ENCODE measurements around the gene NFX1.

DNA sequence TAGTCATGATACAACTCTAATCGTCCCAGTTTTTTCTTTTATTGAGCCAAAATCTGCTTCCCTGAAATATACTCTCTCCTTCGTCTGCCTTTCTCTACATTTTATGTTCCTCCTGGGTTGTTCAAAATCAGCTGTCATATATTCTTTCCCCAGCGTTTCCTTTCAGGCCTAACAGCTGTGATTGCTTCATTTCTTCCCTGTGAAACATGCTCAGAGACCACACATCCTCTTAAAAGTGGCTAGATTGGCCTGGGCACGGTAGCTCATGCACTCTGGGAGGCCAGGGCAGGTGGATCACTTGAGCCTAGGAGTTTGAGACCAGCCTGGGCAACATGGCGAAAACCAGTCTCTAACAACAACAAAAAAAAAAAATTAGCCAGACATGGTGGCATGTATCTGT is 25.1 kb downstream of the NFX1 start:
- TF ChIP-seq, protein P1, sequence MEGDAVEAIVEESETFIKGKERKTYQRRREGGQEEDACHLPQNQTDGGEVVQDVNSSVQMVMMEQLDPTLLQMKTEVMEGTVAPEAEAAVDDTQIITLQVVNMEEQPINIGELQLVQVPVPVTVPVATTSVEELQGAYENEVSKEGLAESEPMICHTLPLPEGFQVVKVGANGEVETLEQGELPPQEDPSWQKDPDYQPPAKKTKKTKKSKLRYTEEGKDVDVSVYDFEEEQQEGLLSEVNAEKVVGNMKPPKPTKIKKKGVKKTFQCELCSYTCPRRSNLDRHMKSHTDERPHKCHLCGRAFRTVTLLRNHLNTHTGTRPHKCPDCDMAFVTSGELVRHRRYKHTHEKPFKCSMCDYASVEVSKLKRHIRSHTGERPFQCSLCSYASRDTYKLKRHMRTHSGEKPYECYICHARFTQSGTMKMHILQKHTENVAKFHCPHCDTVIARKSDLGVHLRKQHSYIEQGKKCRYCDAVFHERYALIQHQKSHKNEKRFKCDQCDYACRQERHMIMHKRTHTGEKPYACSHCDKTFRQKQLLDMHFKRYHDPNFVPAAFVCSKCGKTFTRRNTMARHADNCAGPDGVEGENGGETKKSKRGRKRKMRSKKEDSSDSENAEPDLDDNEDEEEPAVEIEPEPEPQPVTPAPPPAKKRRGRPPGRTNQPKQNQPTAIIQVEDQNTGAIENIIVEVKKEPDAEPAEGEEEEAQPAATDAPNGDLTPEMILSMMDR (tag by site-specific recombination; IDR thresholded peaks at IDR 0.05): no peak
- no peak for TF ChIP-seq ZNF114 (tag by site-specific recombination; IDR thresholded peaks at IDR 0.05)
- TF ChIP-seq, protein P2, sequence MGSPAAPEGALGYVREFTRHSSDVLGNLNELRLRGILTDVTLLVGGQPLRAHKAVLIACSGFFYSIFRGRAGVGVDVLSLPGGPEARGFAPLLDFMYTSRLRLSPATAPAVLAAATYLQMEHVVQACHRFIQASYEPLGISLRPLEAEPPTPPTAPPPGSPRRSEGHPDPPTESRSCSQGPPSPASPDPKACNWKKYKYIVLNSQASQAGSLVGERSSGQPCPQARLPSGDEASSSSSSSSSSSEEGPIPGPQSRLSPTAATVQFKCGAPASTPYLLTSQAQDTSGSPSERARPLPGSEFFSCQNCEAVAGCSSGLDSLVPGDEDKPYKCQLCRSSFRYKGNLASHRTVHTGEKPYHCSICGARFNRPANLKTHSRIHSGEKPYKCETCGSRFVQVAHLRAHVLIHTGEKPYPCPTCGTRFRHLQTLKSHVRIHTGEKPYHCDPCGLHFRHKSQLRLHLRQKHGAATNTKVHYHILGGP (tag by site-specific recombination; IDR thresholded peaks at IDR 0.05): no peak
- no peak for TF ChIP-seq ZNF221 (tag by site-specific recombination; IDR thresholded peaks at IDR 0.05; ENCODE audit: borderline replicate concordance)
- TF ChIP-seq ZNF24 (tag by site-specific recombination; IDR thresholded peaks at IDR 0.05): no peak
- TF ChIP-seq ZNF157 (tag by site-specific recombination; IDR thresholded peaks at IDR 0.05): no peak
- no peak for TF ChIP-seq ZNF169 (tag by site-specific recombination; IDR thresholded peaks at IDR 0.05)
- TF ChIP-seq ZNF211 (tag by site-specific recombination; IDR thresholded peaks at IDR 0.05; ENCODE audit: low read depth): no peak
